ENCODE data around the gene BCAP31. TPM values are rescaled to one million over a fixed set of nuclear protein-coding genes. Genes with fewer than 3 reads are reported as not detected.

The BCAP31 gene
- total RNA-seq, 1 experiment from 2014 or later = 138 TPM

DNA sequence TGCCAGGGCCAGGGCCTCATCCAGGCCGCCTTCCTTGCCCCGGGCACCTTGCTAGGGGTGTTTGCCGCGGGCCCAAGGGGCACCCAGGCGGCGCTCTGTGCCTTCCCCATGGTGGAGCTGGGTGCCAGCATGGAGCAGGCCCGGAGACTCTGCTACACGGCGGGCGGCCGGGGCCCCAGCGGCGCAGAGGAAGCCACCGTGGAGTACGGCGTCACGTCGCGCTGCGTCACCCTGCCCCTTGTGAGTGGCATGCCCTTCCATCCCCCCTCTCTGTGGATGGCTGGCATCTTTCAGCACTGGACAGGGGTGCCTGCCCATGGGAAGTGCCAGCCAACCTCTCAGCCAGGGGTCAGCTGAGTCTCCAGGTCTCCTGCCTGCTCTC lies 43.5 kb upstream of the BCAP31 start:
- H4K5ac ChIP-seq (ENCODE audit: insufficient read length, low read depth, low read length) = no peak overlapping the region
- H3K23ac ChIP-seq (ENCODE audit: insufficient read length, low read depth, low read length) = no peak overlapping the region
- no peaks in the 10 kb centered on the region for H3K79me2 ChIP-seq (ENCODE audit: insufficient read depth, low read length)
- H3K23me2 ChIP-seq (ENCODE audit: insufficient read length, low read depth, low read length, poor library complexity, severe bottlenecking) = no peaks in the 10 kb centered on the region
- H3K79me1 ChIP-seq (ENCODE audit: insufficient read depth, low read depth, low read length, poor library complexity, severe bottlenecking) = no peaks in the 10 kb centered on the region
- Mint-ChIP-seq H3K36me3 (ENCODE audit: insufficient read depth in 1 of 3, low read depth in 3 of 3) (peaks cover 0 to 3% (median 0%) of the 10 kb centered on the region in 3 experiments; a peak in 3 of 7 replicates), H3K4me1 (peaks cover 4 to 6% of the 10 kb centered on the region in 2 experiments; a peak in 3 of 4 replicates), H3K4me3 (no peak overlapping the region), H3K27me3 (ENCODE audit: low read depth) (peaks cover 10% of the 10 kb centered on the region), H3K9me3 (peaks cover 34 to 69% of the 10 kb centered on the region in 2 experiments), H3K27ac (no peak overlapping the region)
- no peak overlapping the region for H3K4ac ChIP-seq (ENCODE audit: low read depth, low read length)
- no peak overlapping the region for H3T11ph ChIP-seq (ENCODE audit: low read length)
- H2BK5ac ChIP-seq (ENCODE audit: insufficient read length, low read length) = no peak overlapping the region
- H2AFZ ChIP-seq (ENCODE audit: low read length) = no peak overlapping the region
- no peak overlapping the region for H2BK120ac ChIP-seq (ENCODE audit: low read depth, low read length, poor library complexity, severe bottlenecking)
- H3K9ac ChIP-seq (ENCODE audit: extremely low read depth, insufficient read length, low read length) = no peak overlapping the region
- H2BK15ac ChIP-seq (ENCODE audit: low read depth, low read length) = no peak overlapping the region
- DNase-seq = peak; percentile 27
- no peak overlapping the region for H3K18ac ChIP-seq (ENCODE audit: insufficient read length, low read depth, low read length)
- H4K20me1 ChIP-seq (ENCODE audit: control insufficient read depth, insufficient read depth, insufficient read length) = no peaks in the 10 kb centered on the region
- no peak overlapping the region for H2BK20ac ChIP-seq (ENCODE audit: low read depth, low read length, poor library complexity, severe bottlenecking)
- no peak overlapping the region for H2AK5ac ChIP-seq (ENCODE audit: insufficient read length, low read length)
- H3K14ac ChIP-seq (ENCODE audit: insufficient read depth, low read length) = no peak overlapping the region
- no peak overlapping the region for H3K4me2 ChIP-seq (ENCODE audit: insufficient read depth, insufficient read length, low read length)
- H3K9me3 ChIP-seq (ENCODE audit: control insufficient read depth, low read depth, low read length) = no peaks in the 10 kb centered on the region
- TF ChIP-seq CTCF (conservative IDR thresholded peaks at IDR 0.05) = no peak
- H4K8ac ChIP-seq (replicated peaks; ENCODE audit: insufficient read length, low read depth, low read length) = no peak overlapping the region
- H4K91ac ChIP-seq (ENCODE audit: insufficient read length, low read depth, low read length) = no peak overlapping the region
- no peak overlapping the region for H2BK12ac ChIP-seq (ENCODE audit: insufficient read length, low read depth, low read length)
- WGBS (ENCODE audit: extremely low coverage, insufficient read length, low lambda C conversion rate) = no CpG with 5 or more reads among the region's 20 CpGs
- H3K27ac ChIP-seq (ENCODE audit: insufficient read length, low read depth, low read length) = no peak overlapping the region
- no peaks in the 10 kb centered on the region for H3K27me3 ChIP-seq (ENCODE audit: insufficient read depth, low read length)
- H3K56ac ChIP-seq (ENCODE audit: insufficient read length, low read depth, low read length) = no peak overlapping the region
- no peaks in the 10 kb centered on the region for H3K4me1 ChIP-seq (ENCODE audit: insufficient read depth, low read length)
